Skin of body (tissue), 2 donors: Measurements from ENCODE around the gene RIMS3. TPM values are rescaled to one million over a fixed set of nuclear protein-coding genes. Genes with fewer than 3 reads are reported as not detected.
A peak's percentile ranks its signal among the peaks of the same experiment; 100 is the strongest.

Source experiments
- DNase-seq: peaks from one replicate; lab custom pipeline; 2025; lab: John Stamatoyannopoulos, UW
- total RNA-seq: library from RNA; depleted of rRNA; stranded (reverse); fragments of >200 nt; gene quantifications from one replicate; pipeline ENCODE4 v1.2.3, GENCODE V29; 2014

The RIMS3 gene
- total RNA-seq, 1 donor from 2014 or later, result 0.59 TPM

DNA sequence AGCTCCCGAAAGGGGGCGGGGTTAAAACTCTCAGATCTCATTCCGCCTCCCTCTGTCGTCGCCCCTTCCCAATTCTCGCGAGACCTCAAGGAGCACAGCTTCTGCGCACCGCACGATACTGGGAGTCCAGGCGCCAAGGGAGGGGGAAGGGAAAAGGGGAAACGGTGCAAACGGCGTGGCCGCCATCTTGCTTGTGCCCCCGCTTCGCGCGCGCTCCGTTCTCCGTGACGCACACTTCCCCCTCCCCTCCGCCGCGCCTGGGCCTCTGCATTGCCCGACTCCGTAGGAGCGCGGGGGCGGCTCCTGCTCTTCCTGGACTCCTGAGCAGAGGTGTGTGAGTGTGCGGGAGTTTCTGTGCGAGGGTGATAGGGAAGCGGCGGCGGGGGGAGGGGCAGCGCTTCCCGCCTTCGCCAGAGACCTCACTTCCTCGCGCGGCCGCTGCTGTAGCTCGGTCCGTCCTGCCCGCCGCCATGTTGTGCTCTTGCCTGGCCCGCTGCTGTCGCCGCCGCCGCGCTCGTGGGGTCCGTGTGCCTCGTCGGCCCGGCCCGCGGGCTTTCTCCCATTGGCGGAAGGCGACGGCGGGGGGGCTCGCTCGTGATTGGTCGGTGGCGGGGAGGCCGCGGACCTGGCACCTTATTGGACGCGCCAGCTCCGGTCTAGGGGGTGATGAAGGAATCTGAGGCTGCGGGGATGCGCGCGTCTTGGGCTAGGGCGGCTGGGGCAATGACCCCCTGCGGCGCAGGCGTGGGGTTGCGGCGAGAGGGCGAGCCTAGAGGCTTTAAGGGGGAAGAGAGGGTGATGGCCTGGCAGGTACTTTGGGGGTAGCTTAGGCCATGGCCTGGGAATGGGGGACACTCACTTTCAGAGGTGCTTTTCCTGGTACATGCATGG lies 26.3 kb upstream of the RIMS3 start, which contains the start of gene NFYC:
Gene NFYC (plus strand): TSS at position 167 of the 891 bp plus-strand sequence. CDS start 47,140 bp downstream, outside the sequence.
- peak; percentile 98 for DNase-seq

DNA sequence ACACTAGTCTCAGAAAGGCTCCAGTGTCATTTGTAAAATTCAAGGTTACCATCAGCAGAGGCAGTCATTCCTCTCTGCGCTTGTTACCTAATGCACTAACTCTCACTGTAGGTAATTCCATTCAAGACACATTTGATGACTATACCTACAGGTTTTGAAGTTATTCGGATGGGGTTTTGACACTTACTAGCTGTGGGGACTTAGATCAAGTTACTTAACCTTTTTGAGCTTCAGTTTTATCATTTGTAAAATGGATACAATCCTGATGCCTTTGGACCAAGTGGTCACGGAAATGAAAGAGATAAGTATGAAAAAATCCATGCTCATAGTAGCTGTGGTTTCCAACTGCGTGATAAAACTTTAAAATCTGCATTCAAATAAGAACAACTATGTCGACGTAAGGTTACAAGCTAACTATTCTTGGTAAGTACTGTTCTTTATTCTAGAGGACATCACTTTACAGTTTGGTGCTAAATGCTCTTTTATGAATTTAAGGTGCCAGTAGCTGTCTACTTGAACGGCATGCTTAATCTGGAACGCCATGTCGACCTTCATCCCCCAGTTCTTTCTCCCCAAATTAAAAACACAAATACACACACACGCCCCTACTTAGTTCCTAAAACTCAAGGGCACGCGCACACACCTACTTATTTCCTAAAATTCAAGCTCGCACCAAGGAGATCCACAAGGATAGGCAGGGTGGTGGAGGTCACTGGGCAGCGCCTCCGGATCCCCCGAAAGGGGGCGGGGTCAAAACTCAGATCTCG lies 25.5 kb upstream of the RIMS3 start:
- DNase-seq, result no peak

DNA sequence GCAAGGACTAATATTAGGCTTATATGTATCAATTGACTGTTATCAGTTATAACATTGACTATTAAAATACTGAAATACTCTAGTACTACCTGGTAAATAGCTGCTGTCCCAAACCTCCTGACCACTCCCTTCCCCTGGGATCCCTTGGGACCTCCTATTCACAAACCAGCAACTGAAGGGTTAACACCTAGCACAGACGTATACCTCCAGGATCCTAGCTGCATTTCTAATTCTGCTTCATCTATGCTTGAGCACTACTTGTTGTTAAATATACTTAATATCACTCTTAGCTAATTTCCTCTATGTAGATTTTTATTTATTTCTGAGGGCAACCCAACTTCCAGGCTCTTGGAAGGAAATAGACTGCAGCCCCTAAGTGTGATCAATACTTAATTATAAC lies 24.3 kb upstream of the RIMS3 start:
- no peak for DNase-seq

DNA sequence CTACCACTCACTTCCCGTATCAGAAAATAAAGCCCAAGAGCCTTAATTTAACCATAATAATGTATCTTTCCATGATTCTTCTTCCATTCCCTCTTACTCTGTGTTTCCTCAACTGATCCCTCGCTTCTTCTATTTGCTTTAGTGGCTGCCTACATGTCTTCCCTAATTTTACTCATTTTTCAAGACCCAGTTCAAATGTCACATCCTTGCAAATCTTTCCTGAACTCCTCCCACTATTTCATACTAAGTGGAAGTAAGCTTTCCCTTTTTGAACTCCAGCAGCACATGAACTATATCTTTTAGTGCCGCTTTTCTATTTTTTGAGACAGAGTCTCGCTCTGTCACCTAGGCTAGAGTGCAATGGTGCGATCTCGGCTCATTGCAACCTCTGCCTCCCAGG lies 22.2 kb upstream of the RIMS3 start:
- DNase-seq, result no peak

DNA sequence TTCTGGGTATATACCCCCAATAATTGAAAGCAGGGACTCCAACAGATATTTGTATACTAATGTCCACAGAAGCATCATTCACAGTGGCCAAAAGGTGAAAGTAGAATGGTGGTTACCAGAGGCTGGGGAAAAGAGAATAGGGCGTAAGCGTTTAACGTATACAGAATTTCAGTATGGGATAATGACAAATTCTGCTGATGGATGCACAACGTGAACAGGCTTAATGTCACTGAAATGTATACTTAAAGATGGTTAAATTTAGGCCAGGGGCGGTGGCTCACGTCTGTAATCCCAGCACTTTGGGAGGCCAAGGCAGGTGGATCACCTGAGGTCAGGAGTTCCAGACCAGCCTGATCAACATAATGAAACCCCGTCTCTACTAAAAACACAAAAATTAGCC lies 21.6 kb upstream of the RIMS3 start:
- no peak for DNase-seq

DNA sequence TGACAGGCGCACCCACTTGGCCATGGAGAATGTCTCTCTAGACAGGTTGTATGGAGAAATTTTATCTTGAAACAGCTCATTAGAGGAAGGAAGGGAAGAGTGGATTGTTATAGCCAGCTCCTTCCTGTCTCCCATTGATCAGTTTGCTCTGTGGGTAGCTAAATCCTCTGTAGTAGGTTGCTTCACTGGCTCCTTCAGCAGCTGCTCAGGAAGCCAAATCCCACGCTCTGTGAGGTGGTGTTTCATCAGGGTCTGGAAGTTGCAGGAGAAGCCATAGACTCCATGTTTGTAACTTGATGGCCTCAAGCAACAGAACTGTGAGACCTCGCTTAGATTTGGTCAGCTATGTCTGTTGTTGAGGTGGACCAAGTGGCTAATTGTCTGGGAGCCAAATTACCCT lies 19.2 kb upstream of the RIMS3 start:
- no peak for DNase-seq

DNA sequence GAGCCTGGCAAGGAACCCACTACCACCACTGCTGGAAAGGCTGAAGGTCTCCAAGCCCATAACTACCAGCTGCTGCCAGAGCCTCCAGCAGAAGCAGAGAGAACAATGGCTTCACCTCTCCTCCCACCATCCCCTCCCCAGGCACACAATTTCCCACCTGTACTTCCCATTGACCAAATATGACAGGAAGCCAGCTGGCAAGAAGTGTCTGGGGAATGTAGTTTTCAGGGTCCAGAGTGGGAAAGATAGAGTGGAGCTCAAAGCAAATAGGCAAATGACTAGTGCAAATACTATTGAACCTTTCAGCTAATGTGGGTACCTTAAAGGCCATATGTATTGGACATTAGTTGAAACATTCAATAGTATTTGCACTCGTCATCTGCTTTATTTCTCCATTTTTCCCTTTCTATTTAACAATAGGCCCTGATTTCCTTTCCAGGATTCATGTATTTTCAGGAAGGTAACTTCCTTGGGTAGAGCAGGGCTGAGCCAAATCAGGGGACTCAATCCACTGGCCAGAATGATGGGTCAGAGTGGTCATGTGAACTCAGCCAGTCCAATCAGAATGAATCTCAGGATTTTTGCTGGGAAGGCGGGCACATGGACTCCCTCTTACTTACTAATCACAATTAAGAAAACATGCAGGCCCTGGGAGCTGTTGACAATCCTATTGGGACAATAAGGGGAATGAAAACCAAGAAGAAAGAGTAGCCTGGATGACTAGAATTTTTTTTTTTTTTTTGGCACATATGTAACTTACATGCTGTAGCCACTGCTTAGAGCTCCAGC lies 13.9 kb upstream of the RIMS3 start:
- DNase-seq, result no peak

DNA sequence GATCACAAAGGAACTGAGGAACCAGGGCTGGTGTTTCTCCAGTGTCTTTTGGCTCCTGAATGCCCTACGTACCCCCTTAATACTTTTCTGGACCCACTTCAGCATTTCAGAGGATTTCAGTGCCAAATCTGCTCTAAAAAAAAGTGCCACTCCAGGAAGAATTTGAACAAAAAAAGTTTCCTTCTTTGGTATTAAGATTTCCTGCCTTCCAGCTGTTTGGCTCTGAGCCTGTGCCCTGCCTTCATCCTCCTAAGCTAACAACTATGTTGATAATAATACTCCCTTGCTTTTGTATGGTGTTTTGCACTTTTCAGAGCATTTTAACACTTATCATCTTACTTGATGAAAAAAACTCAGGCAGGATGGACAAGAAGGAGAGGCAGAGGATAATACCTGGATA lies 11.0 kb upstream of the RIMS3 start:
- DNase-seq, result no peak

DNA sequence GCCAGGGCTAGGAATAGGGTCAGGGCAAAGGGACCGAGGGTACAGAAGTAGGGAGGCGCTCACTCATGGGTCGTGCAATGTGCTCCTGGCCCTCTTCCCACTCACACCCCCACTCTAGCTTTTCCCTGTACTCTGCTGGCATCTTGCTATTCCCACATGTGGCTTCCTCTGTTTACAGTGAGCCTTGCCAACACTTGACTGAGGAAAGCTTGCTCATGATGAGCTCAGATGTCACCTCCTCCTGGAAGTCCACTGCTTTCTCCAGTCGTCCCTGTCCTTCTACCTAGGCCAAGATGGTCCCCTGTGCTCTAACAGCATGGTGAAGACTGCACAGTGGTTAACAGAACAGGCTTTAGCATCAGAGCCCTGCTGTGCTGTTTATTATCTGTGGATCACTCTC lies 8.0 kb upstream of the RIMS3 start:
- DNase-seq, result no peak

DNA sequence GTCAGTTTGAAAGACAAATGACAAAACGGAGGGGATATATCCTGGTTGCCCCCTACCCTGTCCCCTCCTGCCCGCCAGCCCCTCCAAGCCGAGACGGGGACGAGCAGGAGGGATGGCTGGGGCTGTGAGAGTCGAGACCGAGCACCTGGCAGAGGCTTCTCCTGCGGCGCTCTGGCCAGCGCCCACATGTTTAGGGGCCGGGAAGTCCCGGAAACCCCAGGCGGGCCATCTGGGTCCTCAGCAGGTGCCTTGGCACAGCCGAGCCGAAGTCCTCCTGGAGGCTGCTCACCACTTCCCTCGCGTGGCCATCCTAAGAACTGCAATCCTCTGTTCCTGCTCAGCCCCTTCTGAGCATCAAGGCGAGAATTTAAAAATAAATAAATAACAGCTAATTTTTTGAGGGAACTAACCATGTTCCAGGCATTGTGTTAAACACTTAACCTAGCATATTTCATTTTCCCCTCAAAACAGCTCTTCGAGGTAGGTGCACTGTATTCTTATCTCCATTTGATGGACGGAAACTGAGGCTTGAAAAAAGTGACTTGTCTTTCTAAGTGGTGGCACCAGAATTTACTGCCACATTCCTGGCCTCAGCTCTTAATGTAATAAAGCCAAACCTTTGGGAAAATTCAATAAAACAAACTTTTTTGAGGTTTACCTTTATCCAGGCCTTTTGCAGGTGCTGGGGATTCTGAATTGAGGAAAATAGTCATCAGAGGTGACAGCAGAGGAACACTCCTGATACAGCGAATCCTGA lies 3.5 kb upstream of the RIMS3 start:
- DNase-seq, result peak; percentile 47

DNA sequence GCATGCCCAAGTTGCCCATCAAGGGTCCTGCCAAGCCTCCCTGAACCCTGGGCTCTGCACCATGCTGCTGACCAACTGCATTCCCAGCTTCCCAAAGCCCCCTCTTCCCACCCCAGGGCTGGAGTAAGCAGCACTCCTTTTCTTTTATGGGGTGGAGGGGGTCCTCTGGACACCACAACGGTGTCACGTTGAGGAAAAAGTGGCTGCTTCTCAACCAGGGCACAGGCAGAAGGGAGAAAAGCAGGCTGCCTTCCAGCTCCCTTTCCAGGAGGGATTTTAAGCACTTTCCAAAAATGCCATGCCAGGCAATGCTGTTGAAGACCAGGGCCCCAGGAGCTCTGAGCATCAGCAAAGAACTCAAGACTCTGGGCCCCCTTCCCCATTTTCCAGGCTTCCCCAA lies 691 bp downstream of the RIMS3 start:
- no peak for DNase-seq

DNA sequence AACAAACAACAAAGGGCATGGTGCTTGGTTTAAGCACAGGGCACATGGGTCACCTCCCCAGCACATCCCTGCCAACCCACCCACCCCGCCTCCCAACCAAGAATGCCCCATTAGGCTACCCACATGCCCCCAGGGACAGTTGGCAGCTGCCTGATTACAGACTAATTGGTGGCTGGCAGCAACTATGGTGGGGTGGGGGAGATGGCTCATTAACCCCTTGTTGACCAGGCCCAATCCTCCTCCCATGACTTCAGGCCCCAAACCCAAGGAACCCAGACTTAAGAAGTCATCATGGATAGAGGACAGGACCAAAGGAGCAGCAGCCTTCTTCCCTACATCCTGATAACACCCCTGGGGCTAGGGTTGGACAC lies 1.3 kb downstream of the RIMS3 start:
- no peak for DNase-seq

DNA sequence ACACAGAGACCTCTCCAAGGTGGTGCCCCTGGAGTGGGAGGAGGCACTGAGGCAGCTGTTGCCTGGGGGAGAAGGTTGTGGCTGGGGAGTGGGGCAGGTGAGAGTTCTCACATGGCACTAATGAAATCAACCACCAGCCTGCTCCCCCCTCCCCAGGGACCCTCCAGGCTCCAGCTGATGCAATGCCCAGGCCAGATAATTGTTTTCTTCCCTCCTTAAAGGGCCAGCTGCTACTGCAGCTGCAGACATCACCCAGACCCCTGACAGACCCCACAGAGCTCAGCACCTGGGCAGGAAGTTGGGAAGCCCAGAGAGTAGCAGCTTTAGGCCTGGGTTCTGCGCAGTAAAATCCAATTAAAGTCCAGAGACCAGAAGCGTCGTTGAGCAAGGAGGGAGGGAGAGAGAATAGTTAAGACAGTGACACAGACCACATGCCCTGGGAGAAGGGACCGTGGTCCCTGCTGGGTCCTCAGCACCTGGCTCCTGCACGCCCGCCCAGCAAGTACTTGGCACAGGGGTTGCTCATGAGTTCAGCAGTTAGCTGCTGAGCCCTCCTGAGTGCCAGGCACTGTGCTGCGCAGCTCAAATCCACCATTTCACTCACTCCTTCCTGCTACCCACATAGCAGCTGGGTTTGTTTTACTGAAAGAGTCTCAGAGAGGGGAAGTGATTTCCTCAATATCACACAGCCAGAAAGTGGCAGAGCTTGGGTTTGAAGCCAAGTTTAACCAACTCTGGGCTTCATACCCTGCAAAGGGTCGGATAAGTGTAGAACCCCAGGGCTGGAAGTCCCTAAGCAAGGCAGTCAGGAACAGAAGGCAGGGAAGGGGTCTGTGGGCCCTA lies 1.9 kb downstream of the RIMS3 start:
- DNase-seq, result no peak

DNA sequence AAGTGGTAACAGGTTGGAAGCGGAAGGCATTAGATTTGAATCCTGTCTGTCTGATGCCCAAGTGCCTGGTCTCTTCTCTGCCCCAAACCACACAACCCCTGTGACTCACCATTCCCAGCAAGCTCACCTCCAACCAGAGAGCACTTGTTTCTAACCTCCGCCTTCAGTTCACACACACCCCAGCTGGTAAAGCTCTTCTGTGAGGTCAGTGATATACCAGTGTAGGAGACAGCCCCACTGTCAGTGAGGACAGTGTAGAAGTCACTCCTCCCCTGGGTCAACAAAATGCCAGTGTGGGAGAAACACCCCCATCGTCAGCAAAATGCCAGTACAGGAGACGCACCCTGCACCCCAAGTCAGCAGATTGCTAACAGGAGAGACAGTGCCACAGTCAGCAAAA lies 2.6 kb downstream of the RIMS3 start:
- DNase-seq, result no peak

DNA sequence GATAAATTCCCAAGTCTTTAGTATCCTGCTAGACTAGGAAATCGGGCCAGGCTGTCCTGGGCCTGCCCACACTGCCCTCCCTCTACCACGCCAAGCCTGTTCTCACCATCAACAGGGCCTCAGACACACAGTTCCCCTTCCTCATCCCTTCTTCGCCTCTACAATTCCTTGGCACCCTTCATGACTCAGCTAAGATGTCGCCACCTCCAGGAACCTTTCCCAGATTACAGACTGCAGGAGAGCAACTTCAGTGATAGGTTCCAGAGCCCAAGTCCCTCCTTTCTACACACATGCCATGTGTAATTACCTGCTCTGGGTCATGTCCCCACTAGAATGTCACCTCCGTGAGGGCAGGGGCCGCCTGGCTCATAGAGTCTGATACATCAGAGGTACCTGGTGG lies 3.3 kb downstream of the RIMS3 start:
- no peak for DNase-seq

DNA sequence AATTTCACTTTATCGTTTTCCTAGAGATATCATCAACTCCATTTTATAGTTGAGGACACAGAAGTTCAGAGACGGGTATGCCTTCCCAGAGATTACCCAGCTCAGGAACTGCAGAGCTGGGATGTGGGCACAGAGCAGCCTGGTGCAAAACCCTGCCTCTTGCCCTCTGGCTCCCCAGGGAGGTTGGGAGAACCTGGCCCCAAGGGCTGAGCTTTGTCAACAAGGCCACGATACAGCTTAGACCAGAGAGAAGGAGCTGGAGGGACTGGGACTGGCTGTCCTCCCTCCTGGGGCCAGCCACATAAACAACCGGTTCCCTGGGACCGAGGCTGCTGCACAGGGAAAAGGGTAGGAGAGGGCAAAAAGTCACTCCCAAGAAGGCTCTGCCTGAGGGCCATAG lies 3.8 kb downstream of the RIMS3 start:
- no peak for DNase-seq

DNA sequence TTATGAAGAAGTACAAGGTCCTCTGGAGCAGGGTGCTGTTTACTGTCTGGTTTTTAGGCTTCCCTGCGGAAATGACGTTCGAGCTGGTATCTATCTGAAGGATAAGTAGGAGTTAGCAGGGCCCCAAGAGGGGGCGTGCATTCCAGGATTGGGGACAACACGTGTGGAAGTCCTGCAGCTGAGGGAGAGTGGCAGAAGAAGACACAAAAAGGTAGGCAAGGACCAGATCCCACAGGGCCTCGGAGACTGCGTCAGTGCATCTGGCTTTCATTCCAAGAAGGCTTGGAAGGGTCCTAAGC lies 5.9 kb downstream of the RIMS3 start:
- DNase-seq, result no peak

DNA sequence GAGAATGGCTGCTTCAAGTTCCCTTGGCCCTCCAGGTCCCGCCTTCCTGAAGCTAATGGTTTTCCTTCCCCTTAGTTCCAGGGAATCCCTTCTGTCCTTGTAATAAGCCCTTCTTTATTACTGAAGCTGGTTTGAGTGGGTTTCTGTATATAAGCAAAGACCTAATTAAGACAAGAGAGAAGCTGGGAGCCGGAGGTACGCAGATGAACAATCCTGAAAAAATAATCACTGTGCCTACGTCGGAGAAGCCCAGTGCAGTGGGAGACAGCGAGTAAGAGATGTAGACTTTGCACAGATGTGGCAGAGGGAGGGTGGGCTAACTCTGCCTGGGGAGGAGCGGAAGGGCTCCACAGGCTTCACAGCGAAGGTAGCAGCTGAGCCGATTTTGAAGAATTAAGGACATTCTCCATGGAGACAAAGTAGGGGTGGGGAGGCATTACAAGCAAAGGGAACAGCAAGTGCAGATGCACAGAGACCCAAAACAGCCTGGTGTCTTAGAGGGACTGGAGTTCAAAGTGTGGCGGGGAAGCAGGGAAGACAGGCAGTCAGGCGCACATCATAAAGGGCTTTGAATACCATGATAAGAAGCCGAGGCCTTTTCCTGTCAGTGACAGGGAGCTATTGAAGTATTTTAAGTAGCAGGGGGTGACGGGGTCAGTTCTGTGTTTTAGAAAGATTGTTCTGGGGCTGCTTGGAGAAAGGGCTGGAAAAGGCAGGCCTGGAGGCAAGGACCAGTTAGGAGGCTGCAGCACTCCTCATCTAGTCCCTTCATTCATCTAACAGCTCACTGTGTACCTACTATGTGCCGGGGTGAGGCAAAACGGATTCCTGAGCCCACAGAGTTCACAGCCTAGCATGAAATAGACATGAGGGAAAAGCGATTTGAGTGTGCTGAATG lies 6.5 kb downstream of the RIMS3 start:
- DNase-seq, result no peak

DNA sequence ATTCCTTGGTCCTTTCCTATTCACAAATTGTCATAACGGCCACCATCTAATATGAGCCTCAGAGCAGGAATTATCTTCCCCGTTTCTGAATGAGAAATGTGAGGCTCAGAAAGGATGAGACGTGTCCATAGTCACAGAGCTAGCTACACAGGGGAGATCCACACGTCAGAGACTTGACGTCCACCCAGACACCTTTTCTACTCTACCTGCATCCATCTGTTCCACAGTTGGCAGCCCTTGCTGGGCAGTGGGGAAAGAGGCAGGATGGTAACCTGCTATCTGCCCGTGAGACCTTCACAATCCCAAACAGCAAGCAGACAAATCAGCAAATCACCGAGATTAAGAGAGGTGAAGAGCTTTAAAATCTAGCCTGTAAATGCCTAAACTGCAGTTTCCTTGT lies 8.4 kb downstream of the RIMS3 start:
- no peak for DNase-seq
